HG03159 (cell line): ENCODE results near the gene CHRNB4.

Experiments
- ATAC-seq: cut with Tn5 transposase; IDR thresholded peaks from one replicate; pipeline ENCODE4 v1.9.1; 2021; ENCODE audit warnings: mild to moderate bottlenecking, moderate library complexity; ENCODE audit not compliant: unreplicated experiment

CHRNB4 gene

DNA sequence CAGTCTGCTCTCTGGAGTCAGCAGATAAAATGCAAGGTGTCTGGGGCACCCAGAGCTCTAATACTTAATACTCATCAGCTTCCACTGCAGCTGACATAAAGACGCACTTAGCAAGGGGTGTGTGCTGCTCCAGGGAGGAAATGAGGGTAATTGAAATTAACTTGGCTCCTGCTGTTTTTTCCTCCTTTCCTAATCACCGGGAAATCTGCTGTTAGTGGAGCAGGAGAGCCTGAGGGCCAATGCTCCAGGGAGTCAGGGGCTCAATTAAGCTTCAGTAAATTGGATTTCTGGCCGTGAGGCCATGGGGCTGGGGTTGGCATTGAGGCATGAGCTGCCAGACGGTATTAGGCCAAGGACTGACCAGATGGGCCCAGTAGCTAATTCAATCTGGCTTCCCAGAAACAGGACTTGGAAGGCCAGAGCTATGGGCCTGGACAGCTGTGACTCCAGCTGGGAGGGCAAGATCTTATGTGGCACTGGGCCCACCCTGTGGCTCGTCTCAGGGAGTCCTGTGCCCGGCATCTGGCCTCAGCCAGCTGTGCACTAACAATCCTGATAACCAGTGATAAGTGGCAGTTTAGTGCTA is 30.7 kb upstream of the CHRNB4 start:
- no peak for ATAC-seq

DNA sequence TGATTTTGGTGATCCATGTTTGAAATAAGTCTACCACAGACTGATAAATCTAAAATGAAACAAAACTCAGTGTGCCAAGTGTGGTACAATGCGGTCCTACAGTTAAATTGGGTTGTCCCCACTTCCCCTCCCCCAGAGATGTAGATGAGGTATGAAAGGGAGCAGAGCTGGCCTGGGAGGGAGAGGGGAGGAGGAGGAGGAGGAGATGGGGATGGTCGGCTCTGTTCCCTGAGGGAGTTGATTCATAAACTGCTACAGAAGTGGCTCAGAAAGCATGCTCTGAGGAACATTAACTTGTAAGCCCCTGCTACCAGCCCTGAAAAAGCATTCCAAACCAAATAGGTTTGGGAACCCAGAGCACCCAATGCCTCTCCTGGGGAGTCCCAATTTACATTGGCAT is 28.0 kb upstream of the CHRNB4 start:
- ATAC-seq = no peak

DNA sequence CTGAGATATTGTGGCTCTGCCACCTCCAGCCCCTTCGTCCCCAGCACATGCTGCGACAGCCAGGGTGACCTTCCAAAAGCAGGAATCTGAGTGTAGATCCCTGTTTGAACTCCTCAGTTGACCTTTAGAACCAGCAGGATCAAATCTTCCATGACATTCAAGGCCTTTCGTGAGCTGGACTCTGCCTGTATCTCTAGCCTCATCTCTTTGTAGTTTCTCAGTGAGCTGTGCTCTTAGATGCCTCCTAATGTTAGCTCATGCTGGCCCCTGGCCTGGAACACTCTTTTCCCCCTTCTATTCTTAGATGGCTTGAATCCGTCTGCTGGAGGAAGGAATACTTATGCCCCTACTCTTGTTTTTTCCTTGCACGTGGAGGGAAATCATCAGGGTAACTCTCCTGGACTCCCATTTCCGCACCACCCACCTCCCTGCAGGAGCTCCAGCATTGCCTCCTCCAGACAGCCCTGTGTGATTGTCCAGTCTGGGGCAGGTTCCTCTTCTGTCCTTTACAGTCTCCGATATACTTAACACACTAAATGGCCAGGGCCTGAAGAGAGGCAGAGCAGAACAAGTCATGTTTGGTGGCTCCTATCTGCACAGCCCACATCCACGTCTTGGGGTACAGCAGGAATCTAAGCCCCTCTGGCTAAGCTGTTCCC is 26.7 kb upstream of the CHRNB4 start:
- no peak for ATAC-seq

DNA sequence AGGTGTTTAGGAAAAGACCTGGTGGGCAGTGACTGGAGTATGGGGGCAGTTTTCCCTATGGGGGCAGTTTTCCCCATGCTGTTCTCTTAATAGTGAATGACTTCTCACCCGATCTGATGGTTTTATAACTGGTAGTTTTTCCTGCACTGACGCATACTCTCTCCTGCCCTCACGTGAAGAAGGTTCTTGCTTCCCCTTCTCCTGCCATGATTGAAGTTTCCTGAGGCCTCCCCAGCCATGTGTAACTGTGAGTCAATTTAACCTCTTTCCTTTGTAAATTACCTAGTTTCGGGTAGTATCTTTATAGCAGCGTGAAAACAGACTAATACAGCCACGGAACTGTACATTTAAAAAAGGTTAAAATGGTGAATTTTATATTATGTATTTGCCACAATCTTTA is 25.0 kb upstream of the CHRNB4 start:
- no peak for ATAC-seq

DNA sequence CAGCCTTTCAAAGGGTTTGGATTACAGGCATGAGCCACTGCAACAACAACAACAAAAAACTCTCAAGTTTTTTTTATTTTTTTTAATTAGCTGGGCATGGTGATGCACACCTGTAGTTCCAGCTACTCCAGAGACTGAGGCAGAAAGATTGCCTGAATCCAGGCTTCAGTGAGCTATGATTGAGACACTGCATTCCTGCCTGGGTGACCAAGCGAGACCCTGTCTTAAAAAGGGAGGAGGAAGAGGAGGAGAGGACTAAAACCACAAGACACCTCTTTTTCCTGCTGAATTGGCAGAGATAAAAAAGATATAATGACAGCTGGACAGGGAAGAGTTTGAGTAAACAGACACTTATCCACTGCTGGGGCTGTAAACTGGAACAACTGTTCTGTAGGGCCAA is 22.7 kb upstream of the CHRNB4 start:
- ATAC-seq = no peak

DNA sequence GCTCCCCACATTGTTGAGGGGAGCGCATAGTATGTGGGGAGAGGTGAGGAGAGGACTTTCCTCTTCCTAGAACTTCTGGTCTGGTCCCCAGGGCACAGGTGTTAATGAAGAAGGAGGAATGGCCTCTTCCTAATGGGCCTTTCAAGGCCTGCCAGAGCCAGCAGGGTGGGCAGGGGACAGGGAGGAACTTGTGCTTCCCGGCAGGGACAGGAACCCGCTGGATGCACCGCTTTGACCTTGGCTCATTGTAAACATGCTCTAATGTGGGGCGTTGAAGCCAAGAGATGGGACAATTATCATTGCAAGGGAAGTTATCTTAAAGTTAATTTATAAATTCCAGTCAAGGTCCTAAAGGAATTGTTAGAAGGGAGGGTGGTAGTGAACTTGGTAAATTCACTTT is 21.0 kb upstream of the CHRNB4 start:
- no peak for ATAC-seq

DNA sequence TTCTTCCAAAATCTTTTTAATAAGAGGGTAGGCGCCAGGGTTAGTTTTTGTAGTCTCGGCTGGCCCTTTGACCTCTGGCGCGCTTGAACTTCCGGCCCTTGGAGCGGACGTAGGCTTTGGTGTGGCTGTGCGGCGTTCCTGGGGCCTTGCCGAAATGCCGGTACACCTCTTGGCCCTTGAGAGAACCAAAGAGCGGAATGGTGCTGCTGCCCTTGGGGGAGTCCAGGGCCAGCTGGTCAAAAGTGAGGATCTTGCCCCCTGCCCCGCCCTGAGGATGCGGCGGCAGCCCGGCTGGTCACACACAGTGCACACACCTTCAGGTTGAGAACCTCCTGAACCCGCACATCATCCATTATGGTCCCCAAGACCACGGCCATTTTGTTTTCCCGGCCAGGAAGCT is 20.0 kb upstream of the CHRNB4 start:
- ATAC-seq = no peak

DNA sequence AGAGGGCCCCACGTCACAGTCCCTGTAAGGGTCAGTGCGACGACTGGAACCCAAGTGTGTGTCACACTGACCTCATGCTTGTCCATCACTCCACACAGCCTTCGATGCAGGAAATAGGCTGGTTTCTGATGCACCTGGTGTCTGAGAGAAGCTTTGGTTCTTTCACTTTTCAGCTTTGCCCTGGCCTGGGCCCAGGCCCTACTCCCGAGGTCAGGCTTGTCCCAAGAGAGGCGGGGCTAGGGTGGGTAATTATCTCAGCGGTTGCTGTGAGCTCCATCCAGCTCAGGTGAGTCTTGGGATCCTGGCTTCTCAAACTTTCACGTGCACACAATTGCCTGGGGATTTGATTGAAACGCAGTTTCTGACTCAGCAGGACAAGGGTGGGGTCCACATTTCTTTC is 19.6 kb upstream of the CHRNB4 start:
- ATAC-seq = no peak

DNA sequence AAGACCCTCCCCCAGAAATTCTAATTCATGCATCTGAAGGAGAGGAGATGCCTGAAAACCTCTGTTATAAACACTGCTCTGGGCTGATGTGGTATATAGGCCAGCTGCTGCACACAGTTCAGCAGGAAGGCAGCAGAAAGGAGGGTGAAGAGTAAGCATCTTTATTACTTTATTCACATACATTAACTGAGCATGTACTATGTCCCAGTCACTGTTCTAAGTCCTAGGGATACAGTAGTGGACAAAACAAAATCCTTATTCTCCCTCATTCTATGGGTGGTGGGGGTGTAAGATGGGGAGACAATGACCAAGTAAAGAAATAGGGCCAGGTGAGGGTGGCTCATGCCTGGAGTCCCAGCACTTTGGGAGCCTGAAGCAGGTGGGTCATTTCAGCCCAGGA is 17.8 kb upstream of the CHRNB4 start:
- no peak for ATAC-seq

DNA sequence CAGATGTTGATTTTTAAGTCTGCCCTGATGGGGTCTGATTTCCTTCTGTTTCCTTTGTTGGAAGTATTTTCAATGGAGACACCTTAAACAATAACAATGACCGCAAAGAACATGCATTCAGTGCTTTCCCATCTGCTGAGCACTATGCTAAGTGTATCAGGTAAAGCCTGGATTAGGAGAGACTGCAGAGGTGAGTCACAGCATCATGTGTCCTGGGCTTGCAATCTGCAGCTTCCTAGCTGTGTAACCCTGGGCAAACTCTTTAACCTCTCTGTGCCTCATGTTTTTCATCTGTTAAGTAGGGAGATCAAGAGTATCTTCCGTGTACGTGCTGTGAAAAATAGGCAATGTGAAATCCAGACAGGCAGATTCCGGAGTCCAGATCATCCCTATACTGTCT is 13.3 kb upstream of the CHRNB4 start:
- no peak for ATAC-seq

DNA sequence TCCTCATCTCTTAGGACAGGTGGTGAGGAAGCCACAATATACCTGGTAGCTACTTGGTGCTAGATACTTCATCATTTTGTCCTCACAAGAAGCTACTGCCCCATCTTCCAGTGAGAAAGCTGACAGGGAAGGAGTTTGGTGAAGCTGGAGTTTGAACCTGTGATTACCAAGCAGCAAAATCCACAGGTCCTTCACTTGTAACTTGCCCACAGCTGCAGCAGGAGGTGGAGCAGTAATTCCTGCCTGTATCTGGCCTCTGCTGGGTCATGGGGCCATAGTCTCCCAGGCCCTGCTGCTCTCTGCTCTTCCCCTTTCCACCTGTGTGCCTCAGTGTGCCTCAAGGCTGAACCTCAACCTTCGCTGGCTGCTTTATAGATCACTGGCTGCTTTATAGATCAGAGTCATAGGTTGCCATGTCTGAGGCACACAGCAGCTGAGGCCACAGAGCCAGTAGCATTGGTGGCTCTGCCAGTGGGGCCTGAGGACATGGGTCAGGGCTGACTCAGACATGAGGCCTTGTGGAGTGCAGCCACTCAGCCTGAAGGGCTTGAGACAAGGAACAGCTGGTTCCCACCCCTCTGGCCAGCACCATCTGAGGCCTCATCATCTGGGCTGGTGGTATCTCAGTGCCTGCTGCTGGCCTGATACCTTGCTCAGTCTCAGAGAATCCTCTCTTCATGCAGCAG is 11.1 kb upstream of the CHRNB4 start:
- no peak for ATAC-seq

DNA sequence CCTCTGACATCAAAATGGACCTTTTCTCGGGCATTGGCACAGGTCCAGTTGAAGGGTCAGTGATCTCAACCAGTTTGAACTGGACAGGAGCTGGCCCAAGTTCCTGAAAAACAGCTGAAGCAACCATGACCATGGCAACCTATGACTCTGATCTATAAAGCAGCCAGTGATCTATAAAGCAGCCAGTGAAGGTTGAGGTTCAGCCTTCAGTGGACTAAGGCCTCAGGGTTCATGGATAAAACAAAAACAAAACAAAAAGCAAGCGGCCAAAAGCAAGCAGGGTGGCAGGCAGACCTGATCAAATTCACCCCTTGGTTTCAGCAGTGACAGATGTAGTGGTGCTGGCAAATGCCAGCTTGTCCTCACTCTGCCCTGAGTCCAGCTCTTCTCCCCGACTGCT is 10.0 kb upstream of the CHRNB4 start:
- ATAC-seq = no peak

DNA sequence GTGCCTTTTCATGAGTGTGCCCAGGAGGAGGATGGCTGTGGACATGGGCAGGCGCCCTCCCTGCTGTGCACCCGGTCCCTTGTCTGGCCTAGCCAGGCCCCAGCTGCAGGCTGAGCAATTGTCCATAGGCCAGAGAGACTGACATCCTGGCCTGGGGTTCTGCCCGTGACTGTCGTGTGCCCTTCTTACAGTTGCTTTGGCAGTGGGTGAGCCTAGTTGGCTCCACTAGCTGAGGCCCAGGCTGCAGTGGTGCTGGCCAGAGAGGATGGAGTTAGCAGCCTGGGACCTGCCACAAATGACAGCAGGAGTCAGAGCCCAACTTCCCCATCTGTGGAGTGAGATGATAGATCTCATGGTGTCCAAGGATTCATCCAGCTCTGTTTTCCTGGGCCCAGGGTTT is 9.0 kb upstream of the CHRNB4 start:
- no peak for ATAC-seq

DNA sequence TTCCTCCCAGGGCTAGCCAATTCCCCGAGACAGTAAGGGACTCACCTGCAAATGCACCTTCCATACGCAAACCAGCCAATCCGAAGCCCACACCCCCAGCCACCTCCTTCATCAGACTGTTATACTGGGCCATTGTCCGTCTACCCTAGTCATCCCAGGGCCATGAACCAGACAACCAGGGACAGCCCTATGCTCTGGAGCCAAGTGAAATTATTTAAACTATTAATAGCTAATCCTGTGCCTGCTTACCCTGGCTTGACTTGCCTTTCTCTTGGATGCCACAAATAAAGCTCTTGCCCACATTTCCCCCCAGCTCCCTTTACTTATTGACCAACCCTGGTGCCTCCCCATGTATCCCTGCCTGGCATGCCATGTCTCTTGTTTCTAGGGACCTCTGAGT is 4.0 kb upstream of the CHRNB4 start:
- no peak for ATAC-seq

DNA sequence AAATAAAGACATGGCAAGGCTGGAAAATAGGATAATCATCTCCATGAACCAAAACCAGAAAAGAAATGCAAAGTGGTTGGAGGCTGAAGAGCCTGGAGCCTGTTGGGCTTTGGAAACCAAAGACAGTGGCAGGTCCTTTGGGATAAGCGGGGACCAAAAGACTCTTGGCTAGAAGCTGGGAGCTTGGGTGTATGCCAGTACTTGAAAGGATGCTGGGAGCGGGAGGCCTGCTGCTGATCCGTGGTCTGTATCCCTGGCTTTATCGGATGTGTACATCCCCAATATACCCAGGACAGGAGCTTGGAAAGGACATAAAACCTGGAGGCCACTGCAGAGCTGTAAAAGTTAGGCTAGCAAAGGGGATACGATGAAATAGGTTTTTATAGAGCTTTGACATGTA is 1.3 kb upstream of the CHRNB4 start:
- ATAC-seq = no peak

DNA sequence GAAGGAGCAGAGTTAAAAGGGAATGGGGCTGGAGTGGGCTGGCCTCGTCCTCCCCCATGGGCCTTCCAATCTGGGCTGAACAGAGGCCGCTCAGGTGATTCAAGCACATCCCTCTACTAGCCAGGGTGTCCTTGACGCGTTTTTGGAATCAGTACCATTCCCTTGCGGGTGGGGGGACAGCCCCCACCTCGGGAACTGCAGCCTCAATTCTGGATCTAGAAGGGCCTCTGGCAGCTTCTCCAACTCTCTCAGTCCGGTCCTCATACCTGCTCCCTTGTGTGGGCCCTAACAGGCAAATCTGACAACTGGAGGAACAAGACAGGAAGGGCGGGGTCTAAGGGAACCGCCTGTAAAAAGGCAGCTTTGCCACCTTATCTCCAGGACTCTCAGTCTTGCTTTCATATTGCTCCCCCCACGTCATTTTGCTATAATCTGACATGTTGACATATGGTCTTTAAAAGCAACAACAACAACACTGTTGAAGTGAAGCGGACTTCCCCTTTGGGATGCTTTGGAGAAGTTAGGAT is 802 bp upstream of the CHRNB4 start:
- no peak for ATAC-seq

DNA sequence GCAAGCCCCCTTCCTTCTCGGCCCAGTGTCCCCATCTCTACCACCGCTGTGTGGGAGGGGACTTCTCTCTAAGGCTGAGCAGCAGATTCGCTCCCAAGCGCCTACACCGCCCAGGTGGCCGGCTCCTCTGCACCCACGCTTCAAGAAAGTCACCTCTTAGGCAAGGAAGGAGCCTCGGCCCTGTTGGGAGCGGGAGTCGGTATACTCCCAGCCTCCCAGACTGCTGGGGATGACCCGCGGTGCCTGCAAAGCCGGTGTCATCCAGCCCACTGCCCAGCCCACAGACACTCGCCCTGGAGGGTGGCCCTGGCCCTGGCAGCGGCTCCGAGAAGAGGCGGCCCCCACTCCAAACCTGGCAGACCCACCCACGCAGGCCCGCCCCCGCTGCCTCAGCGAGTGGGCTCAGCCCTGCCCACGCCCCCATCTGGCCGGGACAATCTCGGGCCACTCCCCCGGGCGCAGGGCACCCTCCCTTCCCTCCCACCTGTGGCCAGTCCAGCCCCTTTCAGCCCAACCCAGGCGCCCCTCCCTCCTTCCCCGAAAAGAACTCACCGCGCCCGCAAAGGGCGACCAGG is 396 bp downstream of the CHRNB4 start:
- ATAC-seq = no peak

DNA sequence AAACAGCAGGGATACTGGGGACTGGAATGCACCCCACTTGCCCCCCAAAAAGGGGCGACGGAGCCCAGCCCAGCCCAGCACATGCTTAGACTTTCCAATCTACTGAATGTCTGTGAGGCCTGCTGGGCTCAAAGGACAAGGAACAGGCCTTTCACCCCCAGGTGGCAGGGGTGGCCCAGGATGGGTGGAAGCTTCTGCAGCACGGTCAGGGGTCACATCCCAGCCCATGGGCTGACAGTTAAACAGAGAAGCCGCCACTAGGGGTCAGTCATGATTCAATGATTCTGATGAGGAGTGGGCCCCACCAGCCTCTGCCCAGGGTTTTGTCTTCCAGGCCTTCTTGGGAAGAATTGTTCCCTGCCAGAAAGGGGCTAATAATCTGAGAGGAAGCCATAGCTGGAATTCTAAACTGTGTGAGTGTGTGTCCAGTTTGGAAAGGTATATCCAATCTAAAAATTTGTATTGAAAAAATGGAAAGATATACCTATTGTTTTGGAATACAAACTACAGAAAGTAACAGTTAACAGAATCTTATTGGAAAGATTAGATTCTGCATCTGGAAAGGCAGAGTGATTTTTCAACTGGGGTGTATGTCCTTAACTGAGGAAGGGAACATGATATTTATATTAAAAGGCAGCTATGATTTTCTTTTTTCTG is 2.2 kb downstream of the CHRNB4 start:
- ATAC-seq = no peak

DNA sequence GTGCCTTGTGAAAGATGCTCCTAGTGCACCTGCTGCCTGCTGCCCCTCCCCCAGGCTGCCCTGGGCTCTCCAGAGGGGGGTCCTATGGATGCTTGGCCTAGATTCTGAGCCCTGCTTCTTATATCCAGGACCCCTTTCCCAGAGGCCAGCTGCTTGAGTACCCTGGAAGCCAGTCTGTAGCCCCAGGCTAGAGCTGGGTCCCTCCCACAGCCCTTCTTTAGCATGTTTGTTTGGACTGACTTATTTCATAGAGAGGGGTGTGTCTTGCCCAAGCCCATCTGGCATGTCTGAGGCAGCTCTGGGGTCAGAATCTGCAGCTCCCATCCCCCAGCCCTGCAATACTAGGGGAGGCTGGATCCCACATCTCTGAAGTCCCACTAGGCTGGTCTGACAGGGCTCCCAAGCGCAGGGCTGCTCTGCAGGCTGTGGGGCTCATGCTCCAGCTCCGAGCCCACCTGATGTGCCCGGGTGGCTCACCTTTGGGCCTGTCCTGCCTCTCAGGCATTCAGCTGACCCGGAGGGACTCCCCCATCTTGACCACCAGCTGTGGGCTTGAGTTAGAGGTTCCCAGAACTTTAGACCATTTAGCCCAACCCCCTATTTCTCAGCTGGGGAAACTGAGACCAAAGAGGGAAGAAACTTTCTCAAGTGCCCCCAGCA is 3.1 kb downstream of the CHRNB4 start:
- ATAC-seq = no peak

DNA sequence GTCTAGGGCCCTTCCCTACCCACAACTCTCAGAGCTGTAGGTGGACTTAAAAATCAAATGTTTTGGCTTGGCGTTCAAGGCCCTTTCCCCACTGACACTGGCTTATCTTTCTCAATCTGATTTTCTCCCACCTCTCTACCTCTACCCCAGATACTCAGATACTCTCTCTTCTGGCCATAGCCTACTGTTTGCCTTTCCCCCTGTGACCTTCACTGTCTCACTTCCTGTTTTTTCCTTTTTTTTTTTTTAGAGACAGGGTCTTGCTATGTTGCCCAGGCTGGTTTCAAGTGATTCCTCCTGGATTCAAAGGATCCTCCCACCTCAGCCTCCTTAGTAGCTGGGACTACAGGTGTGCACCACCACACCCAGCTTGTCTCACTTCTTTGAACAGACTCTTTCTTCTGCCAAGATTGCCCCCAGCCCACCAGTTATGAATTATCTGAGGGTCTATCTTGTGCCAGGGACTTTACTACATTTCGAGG is 4.6 kb downstream of the CHRNB4 start:
- ATAC-seq = no peak

DNA sequence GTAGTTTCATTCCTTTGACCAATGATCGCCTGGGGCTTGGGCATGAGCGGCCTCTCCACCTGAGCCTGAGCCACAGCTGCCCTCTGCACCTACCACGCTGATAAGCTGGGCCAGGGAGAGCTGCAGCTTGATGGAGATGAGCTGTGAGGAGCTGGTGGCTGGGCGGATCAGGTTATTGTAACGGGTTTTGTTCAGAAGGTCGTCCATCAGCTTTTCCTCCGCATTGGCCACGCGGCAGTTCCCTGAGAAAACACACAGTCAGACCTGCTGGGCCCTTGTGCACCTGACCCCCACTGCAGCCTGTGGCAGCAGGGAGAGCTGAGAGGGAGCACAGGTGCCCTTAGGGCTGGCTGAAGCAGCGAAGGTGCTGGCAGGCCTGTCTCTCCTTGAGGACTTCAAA is 5.7 kb downstream of the CHRNB4 start:
- no peak for ATAC-seq
